B cell (primary cell): ENCODE measurements around the gene LCMT2. TPM values are rescaled to one million over a fixed set of nuclear protein-coding genes. Genes with fewer than 3 reads are reported as not detected.

Source experiments
- ATAC-seq: fragments of 200-7000 bp; cut with Tn5 transposase; one replicate; pipeline ENCODE4 v1.10.0; 2021; ENCODE audit warnings: low read depth, mild to moderate bottlenecking, moderate number of reproducible peaks, moderate library complexity
- CTCF ChIA-PET: fragments of 350-600 bp; sonication (Branson Sonifier 250); formaldehyde crosslinking; loops from one replicate; lab custom pipeline; 2021; ENCODE audit warnings: antibody characterized with exemption, inconsistent platforms; lab: Charles Lee
- POLR2A ChIA-PET: fragments of 350-600 bp; sonication (Branson Sonifier 250); formaldehyde crosslinking; loops from one replicate; lab custom pipeline; 2021; ENCODE audit warnings: antibody characterized with exemption; lab: Charles Lee
- DNase-seq: peaks from one replicate; pipeline ENCODE4 v3.0.0; 2013
- H2AFZ ChIP-seq: 2 replicates; pipeline ENCODE4 v1.6.1; 2012; ENCODE audit warnings: mild to moderate bottlenecking, low read depth, low read length; ENCODE audit not compliant: insufficient read depth, poor library complexity, severe bottlenecking
- H3K27ac ChIP-seq, 2 donors: 1 replicate in 1 of 2; 2 replicates in 1 of 2; pipeline ENCODE4 v1.5.1; 2012 to 2013; ENCODE audit warnings: low read length in 2 of 2, mild to moderate bottlenecking in 2 of 2, moderate library complexity in 1 of 2
- H3K27me3 ChIP-seq, 4 experiments: fragments of 200-600 bp in 1 of 4; sonication (generic) in 1 of 4; replicated peaks in 1 of 4; 1 replicate in 2 of 4; 2 replicates in 2 of 4; pipeline versions ENCODE4 v1.6.1 to v1.7.0; 2013 to 2016; ENCODE audit warnings: low read length in 3 of 4, mild to moderate bottlenecking in 2 of 4, mixed read lengths in 1 of 4, moderate library complexity in 1 of 4; ENCODE audit not compliant: insufficient read depth in 4 of 4, control insufficient read depth in 3 of 4; ENCODE audit errors: control extremely low read depth in 1 of 4
- H3K36me3 ChIP-seq, 2 experiments: replicated peaks in 1 of 2; 1 replicate in 1 of 2; 2 replicates in 1 of 2; pipeline versions ENCODE4 v1.6.1 to v1.7.1; 2013; ENCODE audit warnings: low read length in 1 of 2; ENCODE audit not compliant: insufficient read depth in 2 of 2, control insufficient read depth in 1 of 2; ENCODE audit errors: control extremely low read depth in 1 of 2, extremely low read depth in 1 of 2
- H3K4me1 ChIP-seq, 2 donors: fragments of 200-600 bp in 1 of 2; sonication (generic) in 1 of 2; 1 replicate in 1 of 2; 2 replicates in 1 of 2; pipeline versions ENCODE4 v1.5.1 to v1.6.1; 2013 to 2017; ENCODE audit warnings: low read length in 2 of 2; ENCODE audit not compliant: control insufficient read depth in 2 of 2, insufficient read depth in 2 of 2
- H3K4me2 ChIP-seq: replicated peaks from 2 replicates; pipeline ENCODE3; 2012; ENCODE audit warnings: mild to moderate bottlenecking, low read depth, low read length; ENCODE audit not compliant: poor library complexity, severe bottlenecking
- H3K4me3 ChIP-seq, 5 experiments: fragments of 200-600 bp in 1 of 5; sonication (generic) in 1 of 5; 1 replicate in 3 of 5; 2 replicates in 2 of 5; pipeline versions ENCODE4 v1.5.1 to v1.7.0; 2011 to 2016; ENCODE audit warnings: low read length in 4 of 5, mild to moderate bottlenecking in 4 of 5, low read depth in 2 of 5, control low read depth in 1 of 5, moderate library complexity in 1 of 5; ENCODE audit not compliant: insufficient read depth in 1 of 5; ENCODE audit errors: control extremely low read depth in 1 of 5, extremely low read depth in 1 of 5
- H3K79me2 ChIP-seq: fragments of 200-600 bp; sonication (generic); one replicate; pipeline ENCODE4 v1.6.0; 2016; ENCODE audit warnings: low read length; ENCODE audit not compliant: control insufficient read depth, insufficient read depth
- H3K9ac ChIP-seq: fragments of 200-600 bp; sonication (generic); 2 replicates; pipeline ENCODE4 v1.6.1; 2017; ENCODE audit warnings: mild to moderate bottlenecking, low read length, moderate library complexity
- H3K9me3 ChIP-seq, 3 donors: one replicate each; pipeline versions ENCODE4 v1.6.1 to v1.7.1; 2013; ENCODE audit warnings: low read length in 2 of 3; ENCODE audit not compliant: control insufficient read depth in 2 of 3, insufficient read depth in 1 of 3; ENCODE audit errors: control extremely low read depth in 1 of 3
- H4K20me1 ChIP-seq: 2 replicates; pipeline ENCODE4 v1.6.0; 2012; ENCODE audit warnings: mild to moderate bottlenecking, low read length; ENCODE audit not compliant: insufficient read depth, control insufficient read depth, poor library complexity, severe bottlenecking
- H3K27ac Mint-ChIP-seq: one replicate; pipeline ENCODE4 v1.8.0; 2021; ENCODE audit warnings: mixed read lengths
- H3K27me3 Mint-ChIP-seq: one replicate; pipeline ENCODE4 v1.8.0; 2021; ENCODE audit warnings: mixed read lengths
- H3K4me1 Mint-ChIP-seq: one replicate; pipeline ENCODE4 v1.8.0; 2021; ENCODE audit warnings: mixed read lengths
- H3K4me3 Mint-ChIP-seq: one replicate; pipeline ENCODE4 v1.8.0; 2021; ENCODE audit warnings: mixed read lengths
- H3K9me3 Mint-ChIP-seq: one replicate; pipeline ENCODE4 v1.8.0; 2022; ENCODE audit warnings: mixed read lengths; ENCODE audit not compliant: insufficient read depth
- CTCF ChIP-seq: fragments of 200-600 bp; IDR thresholded peaks from one replicate; pipeline ENCODE4 v1.8.0; 2022; ENCODE audit warnings: antibody characterized with exemption, mild to moderate bottlenecking
- EZH2 ChIP-seq: IDR thresholded peaks from 2 replicates; pipeline ENCODE4 v1.6.1; 2012; ENCODE audit warnings: borderline replicate concordance, low read depth, mild to moderate bottlenecking, moderate library complexity, low read length; ENCODE audit not compliant: insufficient read depth, poor library complexity, severe bottlenecking
- WGBS: methylation state at CpG from one replicate; pipeline ENCODE4 v1.1.5; 2013; ENCODE audit warnings: missing lambda C conversion rate; ENCODE audit not compliant: insufficient coverage; 5-methylcytosine and 5-hydroxymethylcytosine counted together
- intact Hi-C: fragments of 100-400 bp; cut with micrococcal nuclease; formaldehyde crosslinking; loops from one replicate; pipeline ENCODE4 v1.10.0; 2022
- polyA plus RNA-seq: library from polyadenylated mRNA; depleted of rRNA; stranded (reverse); fragments of >200 nt; gene quantifications from 2 replicates; pipeline ENCODE4 v1.2.3, GENCODE V29; 2012
- total RNA-seq, 2 donors: library from RNA; stranded (reverse); fragments of 120-200 nt in 1 of 2; gene quantifications; 1 replicate in 1 of 2; 2 replicates in 1 of 2; pipeline versions ENCODE4 v1.2.3 to v1.2.4, GENCODE V29; 2013 to 2022

LCMT2 gene
- total and polyA plus RNA-seq, 2 donors (not counting 1 experiment from before 2014, with no cell fraction given), result 7.5 to 12.8 TPM

- H3K27me3 Mint-ChIP-seq, result peaks cover 41% of the 10 kb centered on the region
- intact Hi-C loops, result no loop called here
- no peaks in the 10 kb centered on the region for H4K20me1 ChIP-seq
- H2AFZ ChIP-seq, result no peak overlapping the region
- no peaks in the 10 kb centered on the region for H3K9me3 Mint-ChIP-seq
- no peak overlapping the region for H3K4me3 Mint-ChIP-seq
- TF ChIP-seq CTCF, result no peak
- no peak for TF ChIP-seq EZH2
- no peaks in the 10 kb centered on the region for H3K9me3 ChIP-seq
- no peak overlapping the region for H3K27ac Mint-ChIP-seq
- no peak overlapping the region for H3K4me3 ChIP-seq
- CTCF ChIA-PET, result no interaction called here
- no peaks in the 10 kb centered on the region for H3K36me3 ChIP-seq
- no peaks in the 10 kb centered on the region for H3K4me1 Mint-ChIP-seq
- no peak overlapping the region for H3K9ac ChIP-seq
- peaks cover 0 to 7% (median 3%) of the 10 kb centered on the region in 4 experiments for H3K27me3 ChIP-seq
- no peak overlapping the region for H3K27ac ChIP-seq
- no peaks in the 10 kb centered on the region for H3K4me1 ChIP-seq
- DNase-seq (no peak), ATAC-seq (no peak)
- no peak overlapping the region for H3K4me2 ChIP-seq
- H3K79me2 ChIP-seq, result no peaks in the 10 kb centered on the region
- POLR2A ChIA-PET, result no interaction called here
Observed at GRCh38 chr15:43299884-43300283, 30.5 kb downstream of the LCMT2 start.

- intact Hi-C loops, result no loop called here
- Mint-ChIP-seq H3K9me3 (no peaks in the 10 kb centered on the region), H3K27ac (no peak overlapping the region), H3K4me3 (no peak overlapping the region), H3K4me1 (no peaks in the 10 kb centered on the region), H3K27me3 (peaks cover 42% of the 10 kb centered on the region)
- H3K4me2 ChIP-seq, result no peak overlapping the region
- H3K79me2 ChIP-seq, result no peaks in the 10 kb centered on the region
- no peak overlapping the region for H3K27ac ChIP-seq
- DNase-seq (no peak), ATAC-seq (no peak)
- H3K36me3 ChIP-seq, result no peaks in the 10 kb centered on the region
- H2AFZ ChIP-seq, result no peak overlapping the region
- H3K4me3 ChIP-seq, result no peak overlapping the region
- no peaks in the 10 kb centered on the region for H4K20me1 ChIP-seq
- WGBS, result 88% methylated on average over 1 of the region's 3 CpGs
- H3K4me1 ChIP-seq, result no peaks in the 10 kb centered on the region
- H3K27me3 ChIP-seq, result peaks cover 0 to 12% (median 3%) of the 10 kb centered on the region in 4 experiments
- ChIA-PET POLR2A (no interaction called here), CTCF (no interaction called here)
- H3K9me3 ChIP-seq, result no peaks in the 10 kb centered on the region
- no peak overlapping the region for H3K9ac ChIP-seq
- TF ChIP-seq EZH2 (no peak), CTCF (no peak)
Observed at GRCh38 chr15:43299411-43299810, 31.0 kb downstream of the LCMT2 start.
